Suprapubic skin (tissue), 3 donors: ENCODE results near the gene YKT6.

Source experiments
- POLR2AphosphoS5 ChIP-seq, 3 donors: sonication (generic); formaldehyde crosslinking; IDR thresholded peaks; one replicate each; pipeline ENCODE4 v1.6.1; 2017; ENCODE audit warnings: antibody characterized with exemption in 3 of 3
- TF ChIP-seq, protein P1 (sequence below), 2 donors: fragments of 200-600 bp in 1 of 2; fragments of 450-650 bp in 1 of 2; sonication (generic) in 1 of 2; IDR thresholded peaks; one replicate each; pipeline ENCODE4 v1.5.1; 2016 to 2019; ENCODE audit warnings: antibody characterized with exemption in 2 of 2, mild to moderate bottlenecking in 1 of 2, moderate library complexity in 1 of 2

DNA sequence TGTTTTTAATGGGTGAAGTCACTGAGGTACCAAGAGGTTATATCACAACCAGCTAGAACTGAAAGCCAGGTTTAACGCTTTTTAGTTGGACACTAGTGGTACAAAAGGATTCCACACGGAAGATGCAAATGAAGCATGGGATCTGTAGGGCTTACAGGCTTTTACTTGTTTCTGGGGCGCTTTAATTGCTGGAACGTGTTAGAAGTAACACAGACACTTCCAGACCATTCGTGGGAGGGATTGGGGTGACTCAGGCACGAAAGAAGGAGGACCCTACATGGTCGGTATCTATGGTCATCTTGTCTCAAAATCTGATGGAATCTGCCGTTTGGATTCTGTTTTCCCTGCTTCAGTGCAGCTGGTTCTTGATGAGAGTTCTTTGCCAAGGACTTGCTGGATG lies 1.0 kb downstream of the YKT6 start:
- TF ChIP-seq, protein P1, sequence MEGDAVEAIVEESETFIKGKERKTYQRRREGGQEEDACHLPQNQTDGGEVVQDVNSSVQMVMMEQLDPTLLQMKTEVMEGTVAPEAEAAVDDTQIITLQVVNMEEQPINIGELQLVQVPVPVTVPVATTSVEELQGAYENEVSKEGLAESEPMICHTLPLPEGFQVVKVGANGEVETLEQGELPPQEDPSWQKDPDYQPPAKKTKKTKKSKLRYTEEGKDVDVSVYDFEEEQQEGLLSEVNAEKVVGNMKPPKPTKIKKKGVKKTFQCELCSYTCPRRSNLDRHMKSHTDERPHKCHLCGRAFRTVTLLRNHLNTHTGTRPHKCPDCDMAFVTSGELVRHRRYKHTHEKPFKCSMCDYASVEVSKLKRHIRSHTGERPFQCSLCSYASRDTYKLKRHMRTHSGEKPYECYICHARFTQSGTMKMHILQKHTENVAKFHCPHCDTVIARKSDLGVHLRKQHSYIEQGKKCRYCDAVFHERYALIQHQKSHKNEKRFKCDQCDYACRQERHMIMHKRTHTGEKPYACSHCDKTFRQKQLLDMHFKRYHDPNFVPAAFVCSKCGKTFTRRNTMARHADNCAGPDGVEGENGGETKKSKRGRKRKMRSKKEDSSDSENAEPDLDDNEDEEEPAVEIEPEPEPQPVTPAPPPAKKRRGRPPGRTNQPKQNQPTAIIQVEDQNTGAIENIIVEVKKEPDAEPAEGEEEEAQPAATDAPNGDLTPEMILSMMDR (IDR thresholded peaks at IDR 0.05), result no peak
- no peak for TF ChIP-seq POLR2AphosphoS5 (IDR thresholded peaks at IDR 0.05)
